ENCODE results near the gene SKI. TPM values are rescaled to one million over a fixed set of nuclear protein-coding genes. Genes with fewer than 3 reads are reported as not detected.

Gene SKI
- total RNA-seq, 2 donors from 2014 or later = 46.2 to 114 TPM

DNA sequence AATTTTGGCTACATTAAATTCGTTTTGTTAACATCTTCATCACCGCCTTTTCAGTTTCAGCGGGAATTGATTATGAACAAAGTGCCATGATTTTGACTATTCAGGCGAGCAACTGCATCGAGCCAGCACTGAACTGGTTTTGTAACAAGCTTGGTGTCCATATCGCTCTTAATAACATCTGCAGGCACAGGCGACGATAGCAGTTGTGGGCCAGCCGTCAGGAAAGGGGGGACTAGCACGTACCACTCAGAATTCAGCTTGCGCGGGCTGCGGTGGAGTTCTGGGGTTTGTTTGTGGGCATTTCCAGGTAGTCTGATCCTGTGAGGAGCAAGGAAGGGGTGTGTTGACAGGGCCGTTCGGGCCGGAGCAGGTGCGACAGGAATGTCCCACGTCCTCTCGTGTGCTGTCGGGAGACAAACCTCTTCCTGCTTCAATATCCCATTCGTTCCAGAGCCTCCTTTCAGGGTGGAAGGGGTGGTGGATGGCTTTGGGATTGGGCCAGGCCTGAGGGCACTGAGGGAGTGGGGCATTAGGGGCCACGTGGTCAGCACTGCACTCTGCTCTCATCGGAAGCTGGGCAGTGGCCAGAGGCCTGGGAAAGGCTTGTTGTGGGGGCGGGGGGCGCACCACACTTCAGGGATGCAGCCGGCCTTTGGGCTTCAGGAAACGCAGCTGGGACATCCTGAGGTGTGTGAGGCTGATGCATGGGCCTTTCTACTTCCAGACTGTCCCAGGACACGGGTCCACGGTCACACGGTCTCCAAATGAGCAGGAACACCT lies 39.1 kb downstream of the SKI start:
- Histone ChIP-seq H3K27ac (no peak overlapping the region), H3K4me1 (replicated peaks) (no peaks in the 10 kb centered on the region), H3K27me3 (replicated peaks; ENCODE audit: insufficient read depth) (no peaks in the 10 kb centered on the region), H3K36me3 (no peaks in the 10 kb centered on the region), H3K4me3 (no peak overlapping the region), H3K9me3 (no peaks in the 10 kb centered on the region)
- no peak for TF ChIP-seq POLR2A (IDR thresholded peaks at IDR 0.05)
- TF ChIP-seq, protein P1, sequence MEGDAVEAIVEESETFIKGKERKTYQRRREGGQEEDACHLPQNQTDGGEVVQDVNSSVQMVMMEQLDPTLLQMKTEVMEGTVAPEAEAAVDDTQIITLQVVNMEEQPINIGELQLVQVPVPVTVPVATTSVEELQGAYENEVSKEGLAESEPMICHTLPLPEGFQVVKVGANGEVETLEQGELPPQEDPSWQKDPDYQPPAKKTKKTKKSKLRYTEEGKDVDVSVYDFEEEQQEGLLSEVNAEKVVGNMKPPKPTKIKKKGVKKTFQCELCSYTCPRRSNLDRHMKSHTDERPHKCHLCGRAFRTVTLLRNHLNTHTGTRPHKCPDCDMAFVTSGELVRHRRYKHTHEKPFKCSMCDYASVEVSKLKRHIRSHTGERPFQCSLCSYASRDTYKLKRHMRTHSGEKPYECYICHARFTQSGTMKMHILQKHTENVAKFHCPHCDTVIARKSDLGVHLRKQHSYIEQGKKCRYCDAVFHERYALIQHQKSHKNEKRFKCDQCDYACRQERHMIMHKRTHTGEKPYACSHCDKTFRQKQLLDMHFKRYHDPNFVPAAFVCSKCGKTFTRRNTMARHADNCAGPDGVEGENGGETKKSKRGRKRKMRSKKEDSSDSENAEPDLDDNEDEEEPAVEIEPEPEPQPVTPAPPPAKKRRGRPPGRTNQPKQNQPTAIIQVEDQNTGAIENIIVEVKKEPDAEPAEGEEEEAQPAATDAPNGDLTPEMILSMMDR (IDR thresholded peaks at IDR 0.05) = no peak
- TF ChIP-seq POLR2AphosphoS5 (IDR thresholded peaks at IDR 0.05) = no peak
- 67% methylated on average over 30 of the region's 30 CpGs for WGBS
- no peak for DNase-seq (ENCODE audit: low spot score)
- intact Hi-C loops (cut with DNase I) = no loop called here

DNA sequence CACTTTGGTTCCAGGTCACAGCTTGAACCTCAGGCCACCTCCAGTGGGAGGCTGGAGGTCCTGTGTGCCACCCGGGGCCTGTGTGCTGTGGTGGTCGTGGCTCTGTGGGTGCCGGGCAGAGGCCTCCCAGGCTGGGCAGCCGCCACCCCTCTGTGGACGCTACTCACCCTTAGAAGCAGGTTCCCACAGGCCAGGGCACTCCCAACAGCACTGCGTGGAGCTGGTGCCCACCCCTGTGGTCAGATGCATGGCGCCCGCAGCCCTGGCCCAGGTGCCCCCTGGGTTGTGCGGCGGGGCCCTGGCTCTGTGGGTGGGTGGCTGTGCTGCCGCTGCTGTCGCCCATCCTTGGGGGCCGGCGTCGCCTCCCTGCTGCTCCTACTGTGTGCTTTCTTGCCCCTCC lies 39.7 kb downstream of the SKI start:
- Histone ChIP-seq H3K9me3 (no peaks in the 10 kb centered on the region), H3K27me3 (replicated peaks; ENCODE audit: insufficient read depth) (no peaks in the 10 kb centered on the region), H3K4me3 (no peak overlapping the region), H3K36me3 (no peaks in the 10 kb centered on the region), H3K4me1 (replicated peaks) (peaks cover 3% of the 10 kb centered on the region), H3K27ac (no peak overlapping the region)
- no peak for DNase-seq (ENCODE audit: low spot score)
- intact Hi-C loops (cut with DNase I) = no loop called here
- TF ChIP-seq POLR2A (IDR thresholded peaks at IDR 0.05) (no peak), POLR2AphosphoS5 (IDR thresholded peaks at IDR 0.05) (no peak)
- TF ChIP-seq, protein P1 (IDR thresholded peaks at IDR 0.05) = no peak
- WGBS = 78% methylated on average over 5 of the region's 15 CpGs

DNA sequence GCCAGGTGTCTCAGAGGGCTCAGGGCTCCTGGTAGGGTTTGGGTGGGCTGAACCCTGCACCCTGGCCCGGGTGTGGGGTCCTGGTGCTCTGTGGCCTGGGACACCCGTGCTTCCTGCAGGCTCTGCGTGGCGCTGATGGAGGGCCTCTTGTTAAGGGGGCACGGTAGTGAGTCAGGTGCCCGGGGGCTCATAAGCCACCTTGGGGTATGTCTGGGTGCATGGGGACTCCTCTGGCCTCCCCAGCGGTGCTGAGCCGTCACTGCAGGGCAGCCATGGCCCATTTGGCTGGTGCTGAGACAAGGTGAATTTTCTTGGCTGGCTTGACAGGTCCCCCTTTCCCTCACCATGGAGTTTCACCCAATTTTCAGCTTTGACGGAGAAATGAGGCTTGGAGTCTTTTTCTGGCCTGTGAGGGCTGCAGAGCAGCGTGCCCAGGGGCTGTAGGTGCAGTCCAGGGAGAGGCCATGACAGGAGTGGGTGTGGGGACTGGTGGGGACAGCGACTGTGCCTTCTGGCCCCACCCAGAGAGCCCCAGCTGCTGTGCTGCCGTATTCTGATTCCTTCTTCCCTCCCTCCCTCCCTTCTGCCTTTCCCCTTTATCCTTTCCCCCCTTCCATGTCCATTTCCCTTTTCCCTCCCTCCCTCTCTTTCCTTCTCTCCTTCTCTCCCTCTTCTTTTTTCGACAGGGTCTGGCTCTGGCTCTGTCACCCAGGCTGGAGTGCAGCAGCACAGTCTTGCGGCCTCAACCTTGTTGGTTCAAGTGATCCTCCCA lies 40.4 kb downstream of the SKI start:
- WGBS = 68% methylated on average over 14 of the region's 14 CpGs
- TF ChIP-seq POLR2AphosphoS5 (IDR thresholded peaks at IDR 0.05) (no peak), POLR2A (IDR thresholded peaks at IDR 0.05) (no peak)
- TF ChIP-seq, protein P1 (IDR thresholded peaks at IDR 0.05) = no peak
- H3K9me3 ChIP-seq = no peaks in the 10 kb centered on the region
- no peak for DNase-seq (ENCODE audit: low spot score)
- H3K4me3 ChIP-seq = no peak overlapping the region
- intact Hi-C loops (cut with DNase I) = no loop called here
- peaks cover 7% of the 10 kb centered on the region for H3K4me1 ChIP-seq (replicated peaks)
- H3K36me3 ChIP-seq = no peaks in the 10 kb centered on the region
- H3K27ac ChIP-seq = no peak overlapping the region
- H3K27me3 ChIP-seq (replicated peaks; ENCODE audit: insufficient read depth) = no peaks in the 10 kb centered on the region

DNA sequence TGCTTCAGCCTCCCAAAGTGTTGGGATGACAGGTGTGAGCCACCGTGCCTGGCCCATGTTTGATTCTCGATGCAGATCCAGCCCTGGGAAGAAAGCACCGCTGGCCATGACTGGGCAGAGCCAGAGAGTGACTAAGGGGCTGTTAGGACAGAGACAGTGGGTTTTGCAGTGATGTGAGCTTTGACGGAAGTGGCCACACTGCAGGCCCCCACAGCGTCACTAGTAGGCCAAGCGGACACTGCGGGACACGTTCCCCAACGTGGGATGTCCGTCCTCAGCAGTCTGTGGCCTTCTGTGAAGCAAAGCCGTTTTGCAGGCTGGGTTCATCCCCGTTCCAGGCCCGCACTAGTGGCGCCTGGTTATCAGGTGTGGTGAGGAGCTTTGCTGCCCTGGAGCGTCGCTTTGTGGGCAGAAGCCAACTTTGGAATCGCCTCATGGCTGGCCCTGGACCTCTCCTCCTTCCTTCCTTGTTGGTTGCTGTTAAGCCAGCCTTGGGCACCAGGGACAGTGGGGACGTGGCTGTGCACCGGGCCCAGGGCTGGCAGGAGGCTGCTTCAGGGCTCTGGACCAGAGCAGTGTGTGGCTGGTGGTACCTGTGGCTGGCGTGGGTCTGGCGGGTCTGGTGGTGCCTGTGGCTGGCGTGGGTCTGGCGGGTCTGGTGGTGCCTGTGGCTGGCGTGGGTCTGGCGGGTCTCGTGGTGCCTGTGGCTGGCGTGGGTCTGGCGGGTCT lies 41.2 kb downstream of the SKI start:
- H3K4me1 ChIP-seq (replicated peaks) = peaks cover 16% of the 10 kb centered on the region
- intact Hi-C loops (cut with DNase I) = no loop called here
- H3K36me3 ChIP-seq = no peaks in the 10 kb centered on the region
- no peak for DNase-seq (ENCODE audit: low spot score)
- no peak overlapping the region for H3K4me3 ChIP-seq
- H3K27ac ChIP-seq = no peak overlapping the region
- TF ChIP-seq, protein P1 (IDR thresholded peaks at IDR 0.05) = no peak
- TF ChIP-seq POLR2A (IDR thresholded peaks at IDR 0.05) = no peak
- no peak for TF ChIP-seq POLR2AphosphoS5 (IDR thresholded peaks at IDR 0.05)
- no peaks in the 10 kb centered on the region for H3K9me3 ChIP-seq
- WGBS = 89% methylated on average over 23 of the region's 28 CpGs
- no peaks in the 10 kb centered on the region for H3K27me3 ChIP-seq (replicated peaks; ENCODE audit: insufficient read depth)

Data from prostate gland (tissue), 2 donors.